ENCODE data around the gene CCDC85C.
A peak's percentile ranks its signal among the peaks of the same experiment; 100 is the strongest.
"Not testable (repeated sequence)": the region's sequence is repeated elsewhere in the genome, so short reads cannot be mapped to it uniquely, and the experiment has no call there.

CCDC85C gene

GRCh38 chr14:99603471-99604277 lies at the start of gene CCDC85C:
TSS of gene CCDC85C (minus strand) at chr14:99604207. CDS start at chr14:99603959, 248 bp downstream.
- DNase-seq: peak; percentile 37 to 51

GRCh38 chr14:99651953-99652746 lies 48.1 kb upstream of the CCDC85C start:
- no peak for DNase-seq

- no peak for DNase-seq
These were observed 46.2 kb upstream of the CCDC85C start for GRCh38 chr14:99650189-99650588.

GRCh38 chr14:99649643-99650042 lies 45.6 kb upstream of the CCDC85C start:
- DNase-seq: no peak

GRCh38 chr14:99649219-99649618 lies 45.2 kb upstream of the CCDC85C start:
- DNase-seq: no peak

- DNase-seq: no peak
These were observed 44.2 kb upstream of the CCDC85C start for GRCh38 chr14:99648027-99648784.

- DNase-seq: no peak
These were observed 43.4 kb upstream of the CCDC85C start for GRCh38 chr14:99647411-99647810.

- no peak for DNase-seq
These were observed 41.8 kb upstream of the CCDC85C start for GRCh38 chr14:99645545-99646505.

- DNase-seq: no peak
These were observed 40.9 kb upstream of the CCDC85C start, which contains the start of gene HHIPL1 for GRCh38 chr14:99644723-99645544. TSS of gene HHIPL1 (plus strand) at chr14:99645129. CDS start at chr14:99645208, 79 bp downstream.

- no peak for DNase-seq
These were observed 40.1 kb upstream of the CCDC85C start for GRCh38 chr14:99644035-99644587.

- DNase-seq: no peak
These were observed 39.3 kb upstream of the CCDC85C start for GRCh38 chr14:99643343-99643742.

GRCh38 chr14:99642771-99643170 lies 38.8 kb upstream of the CCDC85C start:
- DNase-seq: not testable (repeated sequence)

GRCh38 chr14:99637624-99638023 lies 33.6 kb upstream of the CCDC85C start:
- no peak for DNase-seq

- no peak for DNase-seq
These were observed 32.5 kb upstream of the CCDC85C start for GRCh38 chr14:99636487-99636886.

GRCh38 chr14:99635116-99635515 lies 31.1 kb upstream of the CCDC85C start:
- no peak for DNase-seq

- no peak for DNase-seq
These were observed 30.4 kb upstream of the CCDC85C start for GRCh38 chr14:99634443-99634842.

- DNase-seq: no peak
These were observed 29.9 kb upstream of the CCDC85C start for GRCh38 chr14:99633918-99634317.

- no peak for DNase-seq
These were observed 29.1 kb upstream of the CCDC85C start for GRCh38 chr14:99633141-99633540.

GRCh38 chr14:99632410-99633035 lies 28.5 kb upstream of the CCDC85C start:
- no peak for DNase-seq

GRCh38 chr14:99630202-99630601 lies 26.2 kb upstream of the CCDC85C start:
- no peak for DNase-seq
